HPDE6-E6E7 (cell line): ENCODE measurements around the gene FRMD8.

Experiments used
- DNase-seq: peaks from one replicate; pipeline ENCODE4 v3.0.0; 2011; ENCODE audit warnings: missing footprints; ENCODE audit errors: extremely low spot score

Gene FRMD8, protein sequence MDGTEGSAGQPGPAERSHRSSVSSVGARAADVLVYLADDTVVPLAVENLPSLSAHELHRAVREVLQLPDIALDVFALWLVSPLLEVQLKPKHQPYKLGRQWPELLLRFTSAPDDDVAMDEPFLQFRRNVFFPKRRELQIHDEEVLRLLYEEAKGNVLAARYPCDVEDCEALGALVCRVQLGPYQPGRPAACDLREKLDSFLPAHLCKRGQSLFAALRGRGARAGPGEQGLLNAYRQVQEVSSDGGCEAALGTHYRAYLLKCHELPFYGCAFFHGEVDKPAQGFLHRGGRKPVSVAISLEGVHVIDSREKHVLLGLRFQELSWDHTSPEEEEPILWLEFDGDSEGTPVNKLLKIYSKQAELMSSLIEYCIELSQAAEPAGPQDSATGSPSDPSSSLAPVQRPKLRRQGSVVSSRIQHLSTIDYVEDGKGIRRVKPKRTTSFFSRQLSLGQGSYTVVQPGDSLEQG

DNA sequence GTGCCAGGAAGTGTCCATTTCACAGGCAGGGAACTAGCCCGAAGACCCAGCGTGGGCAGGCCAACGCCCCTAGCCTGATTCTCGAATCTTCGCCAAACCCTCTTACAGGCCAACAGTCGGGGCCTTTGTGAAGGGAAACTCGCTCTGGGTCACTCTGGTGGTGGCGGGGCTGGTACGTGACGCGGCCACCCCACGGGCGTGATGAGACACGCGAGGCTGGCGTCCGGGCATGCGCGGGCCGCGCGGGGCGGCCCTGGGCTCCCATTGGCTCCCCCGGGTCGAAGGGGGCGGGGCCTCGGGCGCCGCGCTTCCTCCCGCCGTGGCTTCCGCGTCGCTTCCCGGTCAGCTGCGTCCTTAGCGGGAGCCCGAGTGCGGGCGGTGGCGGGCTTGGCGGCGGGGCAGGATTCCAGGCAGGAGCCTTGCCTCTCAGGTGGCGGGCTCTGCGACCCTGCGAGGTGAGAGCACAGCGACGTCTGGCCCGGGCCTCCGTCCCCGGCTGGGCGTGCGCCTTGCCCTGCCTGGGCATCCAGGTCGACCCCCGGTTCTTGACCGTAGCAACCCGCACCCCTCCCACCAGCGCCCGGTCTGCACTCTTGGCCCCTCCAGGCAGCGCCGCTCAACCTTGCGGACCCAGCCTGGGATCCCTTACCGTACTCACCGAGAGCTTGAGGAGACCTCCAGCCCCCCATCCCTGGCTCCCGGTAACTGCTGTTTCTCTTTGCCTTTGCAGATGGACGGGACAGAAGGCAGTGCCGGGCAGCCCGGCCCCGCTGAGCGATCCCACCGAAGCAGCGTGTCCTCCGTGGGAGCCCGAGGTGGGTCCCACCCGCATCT lies at the start of gene FRMD8:
Gene FRMD8, plus strand, starts transcription at position 331 of the 834 bp plus-strand sequence. Its CDS starts 400 bp downstream, at position 731.
- DNase-seq = peak; percentile 84

DNA sequence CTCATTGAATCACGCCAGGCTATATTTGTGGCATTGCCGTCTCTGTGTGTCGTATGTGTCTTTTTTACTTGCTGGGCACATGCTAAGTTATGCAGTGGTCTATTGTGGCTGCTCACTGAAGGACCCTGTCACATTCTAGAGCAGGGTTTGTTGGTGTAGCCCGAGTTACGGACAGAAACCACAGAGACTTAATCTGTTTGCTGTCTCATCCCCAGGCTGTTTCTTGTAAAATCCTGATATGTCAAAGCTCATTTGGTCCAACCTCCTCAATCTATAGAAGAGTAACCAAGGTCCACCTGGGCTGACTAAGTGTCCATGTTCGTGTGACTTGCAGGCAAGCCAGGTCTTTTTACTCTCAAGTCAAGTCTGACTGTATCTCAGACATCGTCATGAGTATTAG lies 47.8 kb upstream of the FRMD8 start:
- no peak for DNase-seq

DNA sequence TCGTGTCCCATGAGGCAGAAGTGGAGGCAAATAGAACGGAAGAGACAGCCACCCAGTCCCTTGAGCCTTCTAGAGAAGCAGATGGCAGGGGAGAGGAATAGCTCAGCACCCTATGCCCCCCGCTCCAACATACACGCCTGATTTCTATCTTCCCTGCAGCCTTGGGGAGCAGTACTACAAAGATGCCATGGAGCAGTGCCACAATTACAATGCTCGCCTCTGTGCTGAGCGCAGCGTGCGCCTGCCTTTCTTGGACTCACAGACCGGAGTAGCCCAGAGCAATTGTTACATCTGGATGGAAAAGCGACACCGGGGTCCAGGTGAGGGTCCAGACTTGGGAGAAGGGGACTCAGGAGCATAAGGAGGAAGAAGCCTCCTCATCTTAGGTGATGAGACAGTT lies 46.2 kb upstream of the FRMD8 start:
- DNase-seq = no peak

DNA sequence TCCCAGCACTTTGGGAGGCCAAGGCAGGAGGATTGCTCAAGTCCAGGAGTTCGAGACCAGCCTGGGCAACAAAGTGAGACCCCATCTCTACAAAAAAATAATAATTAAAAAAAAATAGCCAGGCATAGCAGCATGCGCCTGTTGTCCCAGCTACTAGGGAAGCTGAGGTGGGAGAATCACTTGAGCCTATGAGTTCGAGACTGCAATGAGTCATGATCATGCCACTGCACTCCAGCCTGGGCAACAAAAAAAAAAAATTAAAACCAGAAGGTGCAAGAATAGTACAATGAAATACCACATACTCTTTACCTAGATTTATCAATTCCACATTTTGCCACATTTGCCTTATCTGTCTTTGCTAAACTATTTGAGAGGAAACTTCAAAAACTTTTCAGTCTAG lies 44.6 kb upstream of the FRMD8 start:
- no peak for DNase-seq

DNA sequence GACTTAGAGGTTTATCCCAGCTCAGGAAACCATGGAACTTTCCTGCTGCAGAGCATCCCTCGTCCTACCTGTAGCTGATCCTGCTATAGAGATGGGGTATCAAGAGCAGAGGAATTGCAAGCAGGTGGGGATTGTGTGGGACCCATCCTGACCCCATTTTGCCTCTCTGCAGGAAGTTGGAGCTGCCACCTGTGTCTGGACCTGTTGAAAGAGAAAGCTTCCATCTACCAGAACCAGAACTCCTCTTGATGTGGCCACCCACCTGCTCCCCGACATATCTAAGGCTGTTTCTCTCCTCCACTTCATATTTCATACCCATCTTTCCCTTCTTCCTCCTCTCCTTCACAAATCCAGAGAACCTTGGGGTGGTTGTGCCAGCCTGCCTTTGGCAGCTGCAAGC lies 34.9 kb upstream of the FRMD8 start:
- DNase-seq = no peak

DNA sequence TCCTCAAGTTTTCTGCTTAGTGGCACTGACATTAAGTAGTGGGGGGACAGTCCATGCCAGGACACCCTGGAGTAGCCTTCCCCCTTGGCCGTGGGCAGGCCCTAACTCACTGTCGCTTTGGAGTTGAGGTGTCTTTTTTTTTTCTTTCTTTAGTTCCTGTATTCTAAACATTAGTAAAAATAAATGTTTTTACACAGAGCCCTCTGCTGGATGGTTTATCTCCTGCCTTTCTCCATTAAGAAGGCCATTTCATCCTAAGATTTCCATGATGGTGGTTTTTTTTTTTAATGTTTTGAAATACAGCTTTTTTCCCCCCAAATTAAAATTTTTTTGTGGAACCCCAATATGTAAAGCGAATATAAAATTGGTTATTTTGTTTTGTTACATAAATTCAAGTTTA lies 33.7 kb upstream of the FRMD8 start:
- DNase-seq = no peak

DNA sequence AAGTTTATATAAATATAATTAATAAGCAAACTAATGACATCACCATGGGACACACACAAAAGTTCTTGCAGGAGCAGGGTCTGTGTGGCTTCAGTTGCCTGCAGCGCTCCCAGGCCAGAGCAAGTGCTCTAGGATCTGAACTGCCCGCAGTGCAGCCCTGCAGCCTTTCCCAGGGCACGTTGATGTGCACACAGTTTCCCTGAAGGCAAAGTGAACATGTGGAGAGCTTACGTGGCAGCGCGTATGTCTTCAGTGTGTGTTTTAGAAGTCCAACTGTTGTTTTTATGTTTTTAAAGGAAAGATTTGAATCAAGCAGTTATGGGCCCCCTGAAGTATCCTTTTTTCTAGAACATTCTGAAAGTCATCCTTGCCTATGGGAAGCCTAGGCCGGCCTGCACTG lies 33.1 kb upstream of the FRMD8 start:
- DNase-seq = no peak

DNA sequence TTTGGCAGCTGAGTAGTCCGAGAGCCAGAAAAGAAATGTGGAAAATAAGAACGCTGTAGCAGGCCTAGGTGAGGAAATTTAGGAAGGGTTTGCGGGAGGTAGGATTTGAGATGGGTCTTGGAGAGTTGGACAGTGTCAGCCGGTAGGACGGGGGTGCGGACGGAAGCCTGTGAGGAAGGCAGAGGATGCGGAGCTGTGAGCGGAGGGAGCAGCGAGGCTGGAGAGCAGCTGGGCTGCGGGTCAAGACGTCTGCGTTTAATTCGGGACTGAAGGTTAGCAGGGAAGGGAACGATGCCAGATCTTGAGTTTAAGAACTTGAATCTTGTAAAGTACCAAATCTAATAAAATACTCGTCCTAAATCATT lies 32.6 kb upstream of the FRMD8 start:
- DNase-seq = no peak

DNA sequence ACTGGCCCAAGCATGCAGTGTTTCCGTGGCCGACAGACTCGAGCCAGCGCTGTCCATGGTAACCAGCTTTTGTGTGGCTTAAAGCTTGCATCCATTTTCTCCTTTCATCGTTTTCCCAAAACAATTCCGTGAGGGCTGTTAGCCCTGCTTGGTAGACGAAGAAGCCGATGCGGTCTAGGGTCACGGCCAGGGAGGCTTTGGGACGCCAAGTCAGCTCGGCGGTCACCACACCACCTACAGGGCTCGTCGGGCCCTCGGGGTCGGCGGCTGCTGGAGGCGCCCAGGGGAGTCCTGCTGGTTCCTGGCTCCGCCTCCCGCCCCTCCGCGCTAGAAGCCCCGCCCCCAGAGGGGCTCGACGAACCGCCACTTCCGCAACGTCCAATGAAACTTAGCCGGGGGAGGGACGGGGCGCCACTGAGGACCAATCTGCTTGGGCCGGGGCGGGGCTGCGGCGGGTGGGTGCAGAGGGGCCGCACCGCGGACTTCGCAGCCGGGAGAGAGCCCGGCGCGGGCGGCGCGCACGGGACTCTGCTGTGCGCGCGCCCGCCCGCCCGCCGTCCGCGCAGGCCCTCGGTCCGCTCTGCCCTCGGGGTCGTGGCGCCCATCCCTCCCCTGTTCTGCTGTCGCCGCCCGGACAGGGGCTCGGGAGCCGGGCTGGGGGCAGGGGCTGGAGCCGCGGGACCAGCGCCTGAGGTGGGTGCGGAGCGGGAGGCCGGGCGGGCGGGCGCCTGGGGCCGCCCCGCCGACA lies 32.0 kb upstream of the FRMD8 start, which contains the start of gene TIGD3:
Gene TIGD3, plus strand, starts transcription at position 487 of the 748 bp plus-strand sequence. CDS start 1,058 bp downstream, outside the sequence.
- peak; percentile 98 for DNase-seq

DNA sequence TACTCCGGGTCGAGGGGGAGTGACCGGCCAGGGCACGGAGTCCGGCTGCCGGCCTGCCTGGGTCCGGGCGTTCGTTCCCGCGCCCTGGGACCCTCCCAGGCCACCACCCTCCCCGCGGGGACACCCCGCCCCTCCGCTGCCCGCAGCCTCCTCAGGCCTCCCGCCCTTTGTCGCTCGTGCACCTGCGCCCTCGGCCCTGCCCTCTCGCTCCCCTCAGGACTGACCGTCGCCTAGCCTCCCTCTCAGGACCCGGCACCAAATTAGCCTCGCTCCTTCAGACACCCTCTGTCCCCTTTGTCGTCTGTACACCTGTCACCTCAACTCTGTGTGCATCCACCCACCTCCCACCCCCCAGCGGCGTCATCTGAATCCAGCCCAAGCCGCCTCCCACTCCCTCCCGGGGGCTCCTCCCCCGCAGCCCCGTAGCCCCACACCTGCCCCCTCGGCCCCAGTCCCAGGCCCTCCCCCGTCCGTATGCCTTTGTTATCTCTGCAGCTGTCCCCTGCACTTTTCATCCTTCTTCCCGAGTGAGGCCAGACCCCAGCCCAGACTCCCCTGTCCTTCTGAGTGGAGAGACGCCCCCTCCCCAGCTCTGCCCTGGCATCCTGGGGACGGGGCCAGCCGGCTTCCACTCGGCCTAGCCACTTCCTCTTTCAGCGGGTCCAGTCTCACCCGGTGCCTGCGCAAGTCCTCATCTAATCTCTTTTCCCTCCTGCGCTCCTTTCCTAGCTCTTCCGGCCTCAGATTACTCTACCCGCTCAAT lies 31.2 kb upstream of the FRMD8 start:
- no peak for DNase-seq

DNA sequence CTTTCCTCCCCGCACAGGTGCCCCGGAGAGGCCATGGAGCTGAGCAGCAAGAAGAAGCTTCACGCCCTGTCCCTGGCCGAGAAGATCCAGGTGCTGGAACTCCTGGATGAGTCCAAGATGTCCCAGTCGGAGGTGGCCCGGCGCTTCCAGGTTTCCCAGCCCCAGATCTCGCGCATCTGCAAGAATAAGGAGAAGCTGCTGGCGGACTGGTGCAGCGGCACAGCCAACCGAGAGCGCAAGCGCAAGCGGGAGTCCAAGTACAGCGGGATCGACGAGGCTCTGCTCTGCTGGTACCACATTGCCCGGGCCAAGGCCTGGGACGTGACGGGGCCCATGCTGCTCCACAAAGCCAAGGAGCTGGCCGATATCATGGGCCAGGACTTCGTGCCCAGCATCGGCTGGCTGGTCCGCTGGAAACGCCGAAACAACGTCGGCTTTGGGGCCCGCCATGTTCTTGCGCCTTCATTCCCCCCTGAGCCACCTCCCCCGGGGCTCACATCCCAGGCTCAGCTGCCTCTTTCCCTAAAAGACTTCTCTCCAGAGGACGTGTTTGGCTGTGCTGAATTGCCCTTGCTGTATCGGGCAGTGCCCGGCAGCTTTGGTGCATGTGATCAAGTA lies 30.6 kb upstream of the FRMD8 start:
- DNase-seq = no peak

DNA sequence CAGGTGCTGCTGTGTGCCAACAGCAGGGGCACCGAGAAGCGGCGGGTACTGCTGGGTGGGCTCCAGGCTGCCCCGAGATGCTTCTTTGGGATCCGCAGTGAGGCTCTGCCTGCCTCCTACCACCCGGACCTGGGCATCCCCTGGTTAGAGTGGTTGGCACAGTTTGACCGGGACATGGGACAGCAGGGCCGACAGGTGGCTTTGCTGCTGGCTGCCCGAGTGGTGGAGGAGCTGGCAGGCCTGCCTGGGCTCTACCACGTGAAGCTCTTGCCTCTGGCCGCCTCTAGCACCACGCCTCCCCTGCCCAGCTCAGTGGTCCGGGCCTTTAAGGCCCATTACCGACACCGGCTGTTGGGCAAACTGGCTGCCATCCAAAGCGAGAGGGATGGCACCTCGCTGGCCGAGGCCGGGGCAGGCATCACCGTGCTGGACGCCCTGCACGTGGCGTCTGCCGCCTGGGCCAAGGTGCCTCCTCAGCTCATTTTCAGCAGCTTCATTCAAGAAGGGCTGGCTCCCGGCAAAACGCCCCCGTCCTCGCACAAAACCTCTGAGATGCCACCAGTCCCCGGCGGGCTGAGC lies 30.0 kb upstream of the FRMD8 start:
- DNase-seq = no peak

DNA sequence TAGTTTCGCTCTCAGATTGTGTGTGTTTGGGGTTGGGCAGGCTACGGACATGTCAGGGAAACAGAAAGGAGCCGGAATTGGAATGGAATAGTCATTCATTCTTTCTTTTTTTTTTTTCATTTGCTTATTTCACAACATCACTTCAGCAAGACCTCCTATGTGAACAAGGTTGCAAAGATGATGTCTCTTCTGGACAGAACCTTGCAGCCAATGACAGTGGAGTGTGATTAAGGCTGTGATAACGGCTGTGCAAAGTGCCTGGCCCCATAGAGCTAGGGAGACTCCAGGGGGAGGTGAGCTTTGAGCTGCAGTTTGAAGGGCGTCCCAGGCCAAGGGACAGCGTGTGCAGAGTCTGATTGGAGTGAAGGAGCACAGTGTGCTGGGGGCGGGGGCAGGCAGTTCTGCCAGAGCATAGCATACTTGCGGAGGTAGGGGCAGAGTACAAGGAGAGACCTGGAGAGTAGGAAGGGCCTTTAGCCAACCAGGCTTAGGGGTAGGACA lies 28.5 kb upstream of the FRMD8 start:
- DNase-seq = no peak

DNA sequence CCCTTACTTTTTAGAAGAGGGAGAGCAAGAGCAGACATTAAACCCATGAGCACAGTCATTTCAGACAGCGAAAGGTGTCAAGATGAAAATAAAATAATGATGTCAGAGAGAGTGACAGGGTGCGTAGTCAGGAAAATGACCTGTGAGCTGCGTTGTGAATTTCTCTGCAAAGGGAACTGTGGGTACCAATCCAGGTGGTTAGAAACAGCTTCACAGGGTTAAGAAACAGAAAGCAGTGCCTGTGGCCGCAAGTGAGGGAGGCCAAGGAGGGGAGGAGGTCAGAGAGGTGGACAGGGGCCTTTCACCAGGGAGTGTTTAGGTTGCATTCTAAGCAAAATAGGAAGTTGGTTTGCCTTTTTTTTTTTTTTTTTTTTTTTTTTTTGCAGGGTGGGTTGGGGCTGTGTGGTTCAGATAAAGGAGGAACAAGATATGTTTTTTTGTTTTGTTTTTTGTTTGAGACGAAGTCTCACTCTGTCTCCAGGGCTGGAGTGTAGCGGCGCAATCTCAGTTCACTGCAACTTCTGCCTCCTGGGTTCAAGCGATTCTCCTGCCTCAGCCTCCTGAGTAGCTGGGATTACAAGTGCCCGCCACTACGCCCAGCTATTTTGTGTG lies 24.0 kb upstream of the FRMD8 start:
- DNase-seq = no peak

DNA sequence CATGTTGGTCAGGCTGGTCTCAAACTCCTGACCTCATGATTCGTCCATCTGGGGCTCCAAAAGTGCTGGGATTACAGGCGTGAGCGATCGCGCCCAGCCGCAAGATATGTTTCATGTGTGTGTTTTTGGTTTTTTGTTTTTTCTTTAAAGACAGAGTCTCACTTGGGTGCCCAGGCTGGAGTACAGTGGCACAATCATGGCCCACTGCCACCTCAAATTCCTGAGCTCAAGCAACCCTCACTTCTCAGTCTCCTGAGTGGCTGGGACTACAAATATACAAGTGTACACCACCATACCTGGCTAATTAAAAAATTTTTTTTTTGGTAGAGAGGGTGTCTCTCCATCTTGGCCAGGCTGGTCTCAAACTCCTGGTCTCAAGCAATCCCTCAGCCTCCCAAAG lies 23.5 kb upstream of the FRMD8 start:
- no peak for DNase-seq

DNA sequence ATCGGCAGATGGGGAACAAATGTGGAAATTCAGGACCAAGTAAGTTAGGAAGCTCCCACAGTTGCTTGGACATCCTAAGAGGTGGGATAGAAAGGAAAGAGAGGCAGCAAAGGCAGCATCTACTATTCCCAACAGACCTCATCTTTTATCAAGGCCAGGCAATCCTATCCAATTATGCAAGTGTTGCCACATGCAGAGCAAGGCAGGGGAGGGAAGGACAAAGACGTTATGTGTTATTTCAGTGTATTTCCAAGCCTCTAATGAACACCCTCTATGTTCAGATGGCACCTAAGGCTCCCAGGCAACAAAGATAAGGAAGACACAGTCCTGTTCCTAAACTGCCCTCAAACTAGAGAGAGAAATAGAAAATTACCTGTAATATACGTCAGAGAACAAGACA lies 22.7 kb upstream of the FRMD8 start:
- no peak for DNase-seq

DNA sequence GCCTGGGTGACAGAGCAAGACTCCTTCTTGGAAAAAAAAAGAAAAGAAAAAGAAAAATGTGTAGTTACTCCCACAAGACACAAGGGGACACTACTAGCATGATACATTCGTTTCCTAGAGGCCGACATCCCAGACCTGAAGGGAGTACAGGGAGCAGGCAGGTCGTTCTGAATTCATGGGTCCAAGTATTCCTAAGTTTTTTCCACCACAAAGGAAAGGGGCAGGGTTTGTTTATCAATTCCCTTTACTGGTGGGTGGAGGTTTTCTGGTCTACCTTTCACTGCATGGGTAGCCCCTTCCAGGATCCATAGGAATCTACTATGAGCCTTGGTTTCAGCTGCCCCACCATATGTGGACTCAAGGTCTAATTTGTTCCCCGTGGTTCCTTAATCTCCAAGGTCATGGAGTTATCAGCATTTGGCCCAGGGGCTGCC lies 20.1 kb upstream of the FRMD8 start:
- peak; percentile 85 for DNase-seq

DNA sequence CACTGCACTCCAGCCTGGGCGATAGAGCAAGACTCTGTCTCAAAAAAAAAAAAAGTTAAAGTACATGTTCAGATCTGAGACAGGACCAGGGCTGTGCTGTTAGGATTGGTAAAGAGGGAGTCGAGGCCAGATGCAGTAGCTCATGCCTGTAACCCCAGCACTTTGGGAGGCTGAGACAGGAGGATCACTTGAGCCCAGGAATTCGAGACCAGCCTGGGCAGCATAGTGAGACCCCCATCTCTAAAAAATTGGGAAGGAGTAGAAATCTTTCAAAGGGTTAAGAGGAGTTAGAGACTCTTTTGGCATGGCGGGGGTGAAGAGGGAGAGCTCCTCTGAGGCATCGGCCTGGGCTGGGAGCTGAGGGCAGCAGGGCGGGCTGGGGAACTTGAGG lies 15.8 kb upstream of the FRMD8 start:
- DNase-seq = no peak

DNA sequence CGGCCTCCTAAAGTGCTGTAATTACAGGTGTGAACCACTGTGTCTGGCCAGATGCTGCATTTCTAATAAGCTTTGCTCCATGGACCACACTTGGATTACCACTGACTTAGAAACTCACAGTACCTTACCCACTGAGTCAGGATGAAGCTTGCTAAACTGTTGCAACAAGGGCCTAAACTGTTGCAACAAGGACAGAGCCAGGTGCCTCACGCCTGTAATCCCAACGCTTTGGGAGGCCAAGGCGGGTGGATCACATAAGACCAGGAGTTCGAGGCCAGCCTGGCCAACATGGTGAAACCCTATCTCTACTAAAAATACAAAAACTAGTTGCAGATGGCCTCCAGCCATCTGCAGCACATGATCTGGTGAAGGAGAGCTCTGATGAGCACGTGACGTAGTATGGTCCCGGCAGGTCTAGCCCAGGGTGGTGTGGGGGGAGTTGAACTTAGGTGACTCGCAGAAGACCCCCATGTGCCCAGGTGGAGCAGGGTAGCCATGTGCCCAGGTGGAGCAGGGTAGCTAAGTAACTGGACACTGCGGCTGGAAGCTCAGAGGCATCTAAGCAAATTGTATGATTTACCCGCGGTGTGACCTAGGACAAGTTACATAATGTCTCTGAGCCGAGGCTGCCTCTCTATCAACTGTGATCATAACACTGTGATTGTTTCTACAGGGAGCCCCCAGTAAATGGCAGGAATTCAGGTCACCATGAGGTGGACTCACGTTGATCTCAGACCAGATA lies 12.4 kb upstream of the FRMD8 start:
- no peak for DNase-seq
